Renal pelvis (tissue), 4 donors: ENCODE results near the gene KIRREL3. TPM values are rescaled to one million over a fixed set of nuclear protein-coding genes. Genes with fewer than 3 reads are reported as not detected.

ENCODE experiments used
- DNase-seq: peaks from one replicate; pipeline ENCODE4 v3.0.0-alpha.2; 2013
- polyA plus RNA-seq, 3 donors: library from polyadenylated mRNA; unstranded; fragments of 120-200 nt; gene quantifications; one replicate each; pipeline ENCODE4 v1.2.1, GENCODE V29; 2013; ENCODE audit not compliant: insufficient read length in 3 of 3

Gene KIRREL3
- polyA plus RNA-seq, 3 donors = 1.6 to 1.8 (median 1.7) TPM

DNA sequence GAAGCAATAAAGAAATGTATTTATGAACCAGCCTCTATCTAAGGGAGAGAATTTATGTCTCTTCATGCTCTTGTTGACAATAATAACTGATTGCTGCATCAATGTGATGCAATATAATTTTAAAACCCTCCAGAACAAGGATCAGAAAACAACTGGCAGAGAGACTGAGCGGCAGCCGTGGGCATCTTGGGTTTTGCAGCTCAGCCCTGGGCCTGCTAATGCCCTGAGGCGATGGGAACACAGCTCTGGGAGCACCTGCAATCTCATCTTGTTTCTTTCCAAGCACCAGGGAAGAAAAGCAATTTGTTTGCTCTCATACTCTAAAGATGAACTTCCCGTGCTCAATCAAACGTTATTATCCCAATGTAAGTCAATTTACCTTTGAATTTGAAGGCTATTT, 399.4 kb downstream of the KIRREL3 start:
- DNase-seq = no peak

DNA sequence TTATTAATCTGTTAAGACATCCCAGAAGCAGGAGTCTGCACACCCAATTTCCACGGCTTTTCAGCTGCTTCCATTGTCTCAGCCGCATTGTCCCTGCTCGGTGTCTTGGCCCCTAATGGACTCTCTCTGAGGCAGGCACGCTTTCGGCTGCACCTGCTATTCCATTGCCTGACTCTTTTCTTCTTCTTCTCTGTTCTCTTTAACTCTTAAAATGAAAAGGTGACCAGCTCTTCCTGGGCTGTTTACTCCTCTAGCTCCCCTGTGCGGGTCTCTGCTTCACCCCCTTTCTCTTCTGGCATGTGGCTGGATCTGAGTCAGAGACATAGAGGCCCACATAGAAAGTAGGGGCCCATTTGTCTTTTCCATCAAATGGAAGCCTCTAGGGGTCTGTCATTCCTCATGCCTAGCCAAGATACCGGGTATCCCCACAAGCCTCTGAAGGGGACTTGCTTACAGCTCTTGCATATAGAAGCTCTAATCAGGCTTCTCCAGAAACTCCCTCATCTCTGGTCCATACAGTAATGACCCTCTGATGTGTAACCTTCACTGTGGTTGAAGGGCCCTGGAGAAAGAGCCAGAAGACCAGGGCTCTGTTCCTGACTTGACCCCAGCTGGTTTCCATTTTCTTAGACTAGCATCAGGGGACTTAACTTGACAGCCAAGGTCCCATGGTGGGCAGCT, 401.2 kb downstream of the KIRREL3 start:
- no peak for DNase-seq

DNA sequence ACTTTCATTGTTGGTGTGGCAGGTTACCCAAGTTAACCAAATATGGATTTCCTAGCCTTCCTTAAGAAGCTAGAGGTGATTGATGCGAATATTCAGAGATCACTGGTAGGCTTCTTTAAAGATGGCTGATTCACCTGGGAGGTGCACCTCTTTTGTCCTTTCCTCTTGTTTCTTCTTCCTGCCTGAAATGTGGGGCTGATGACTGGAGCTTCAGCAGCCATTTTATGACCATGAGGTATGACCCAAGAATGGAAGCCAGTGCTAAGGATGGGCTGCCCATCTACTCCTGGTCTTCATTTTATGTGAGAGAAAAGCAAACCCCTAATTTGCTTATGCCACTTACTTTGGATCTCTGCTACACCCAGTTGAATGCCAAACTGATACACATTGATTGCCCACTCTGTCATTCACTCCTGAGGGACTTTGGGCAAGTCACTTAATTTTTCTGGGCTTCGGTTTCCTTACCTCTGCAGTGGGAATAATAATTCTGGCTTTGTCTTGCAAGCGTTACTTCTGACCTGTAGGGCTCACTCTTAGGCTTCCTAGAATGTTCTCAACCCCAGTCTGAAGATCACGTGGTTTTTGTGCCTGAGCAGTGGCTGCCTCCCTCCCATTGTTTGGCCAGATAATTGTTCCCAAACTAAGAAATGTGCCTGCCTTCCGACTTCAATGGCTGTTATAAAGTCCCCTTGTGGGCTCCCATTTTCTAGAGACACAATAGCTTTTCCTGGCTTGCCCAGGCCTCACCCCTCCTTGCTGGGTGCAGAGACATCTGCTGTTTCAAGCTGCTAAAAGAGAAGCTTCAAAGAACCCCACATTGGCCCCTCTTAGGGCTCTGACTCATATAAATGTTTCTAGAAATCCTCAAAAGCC, 402.0 kb downstream of the KIRREL3 start:
- no peak for DNase-seq

DNA sequence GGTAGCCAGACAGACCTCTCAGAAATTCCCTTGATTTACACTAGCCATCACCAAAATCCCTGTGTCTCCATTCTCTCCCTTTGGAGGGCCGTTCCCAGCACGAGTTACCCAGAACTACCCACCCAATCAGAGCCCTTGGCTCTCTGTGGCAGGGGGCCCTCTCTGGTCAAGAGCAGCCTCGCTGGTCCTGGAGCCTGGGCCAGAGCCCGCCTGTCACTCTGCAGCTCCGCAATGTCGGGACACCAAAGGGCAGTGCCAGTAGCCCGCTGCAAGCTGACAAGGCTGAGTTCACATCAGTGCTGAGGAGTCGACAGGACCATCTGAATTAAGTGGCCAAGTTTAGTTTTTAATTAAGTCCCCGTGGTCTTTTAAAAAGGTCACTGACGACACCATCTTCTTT, 403.5 kb downstream of the KIRREL3 start:
- no peak for DNase-seq

DNA sequence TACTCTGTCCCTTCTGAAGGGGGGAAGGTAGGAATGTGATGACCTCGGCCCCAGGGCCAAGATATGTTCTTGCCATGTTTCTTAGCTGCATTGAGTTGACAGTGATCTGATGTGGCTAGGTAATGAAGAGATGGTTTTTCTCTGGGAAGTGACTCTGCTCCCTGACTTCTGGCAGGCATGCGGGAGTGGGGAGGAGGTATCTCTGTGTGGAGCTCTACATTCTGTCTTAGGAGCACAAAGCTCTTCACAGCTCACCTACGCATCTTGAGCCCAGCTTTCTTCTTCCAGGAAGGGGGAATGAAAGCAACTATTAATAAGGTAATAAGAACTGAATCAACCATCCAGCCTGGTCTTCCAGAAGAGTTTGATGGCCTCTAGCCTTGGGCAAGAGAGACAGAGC, 404.1 kb downstream of the KIRREL3 start:
- DNase-seq = no peak

DNA sequence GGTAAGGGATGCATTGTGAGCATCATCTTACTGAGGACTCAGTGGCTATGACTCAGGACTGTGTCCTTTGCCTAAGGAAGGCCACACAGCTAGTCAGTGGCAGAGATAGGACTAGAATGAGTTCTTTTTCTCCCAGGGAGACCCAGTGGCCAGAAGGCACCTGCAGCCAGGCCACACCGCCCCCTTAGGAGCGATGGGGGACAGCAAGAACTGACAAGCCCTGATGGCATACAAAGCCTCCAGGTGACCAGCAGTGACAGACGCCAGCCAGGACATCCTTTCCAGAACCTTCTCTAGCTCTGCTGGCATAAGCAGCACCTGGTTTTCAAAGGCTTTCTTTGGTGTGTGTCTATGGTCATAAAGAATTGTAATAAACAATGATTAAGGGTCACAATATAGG, 405.0 kb downstream of the KIRREL3 start:
- DNase-seq = no peak

DNA sequence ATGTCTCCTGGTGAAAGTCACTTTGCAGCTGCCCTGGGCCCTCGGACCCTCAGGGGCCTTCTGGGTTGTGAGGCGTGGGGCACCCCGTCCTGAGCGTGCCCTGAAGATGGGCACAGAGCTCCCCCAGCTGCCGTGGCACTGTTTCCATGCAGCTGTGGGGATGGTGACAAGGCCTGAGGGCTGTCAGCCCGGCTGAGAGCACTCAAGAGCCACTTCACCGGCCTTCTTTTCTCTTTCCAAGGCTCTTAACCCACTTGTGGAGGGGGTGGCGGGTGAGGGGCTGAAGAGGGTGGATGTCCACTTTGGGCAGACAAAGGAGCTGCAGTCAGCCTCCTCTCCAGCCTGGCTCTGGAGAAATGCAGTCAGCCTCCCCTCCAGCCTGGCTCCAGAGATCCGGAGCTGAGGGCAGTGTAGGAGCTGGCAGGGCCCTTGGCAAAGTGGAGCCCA, 405.6 kb downstream of the KIRREL3 start:
- no peak for DNase-seq

DNA sequence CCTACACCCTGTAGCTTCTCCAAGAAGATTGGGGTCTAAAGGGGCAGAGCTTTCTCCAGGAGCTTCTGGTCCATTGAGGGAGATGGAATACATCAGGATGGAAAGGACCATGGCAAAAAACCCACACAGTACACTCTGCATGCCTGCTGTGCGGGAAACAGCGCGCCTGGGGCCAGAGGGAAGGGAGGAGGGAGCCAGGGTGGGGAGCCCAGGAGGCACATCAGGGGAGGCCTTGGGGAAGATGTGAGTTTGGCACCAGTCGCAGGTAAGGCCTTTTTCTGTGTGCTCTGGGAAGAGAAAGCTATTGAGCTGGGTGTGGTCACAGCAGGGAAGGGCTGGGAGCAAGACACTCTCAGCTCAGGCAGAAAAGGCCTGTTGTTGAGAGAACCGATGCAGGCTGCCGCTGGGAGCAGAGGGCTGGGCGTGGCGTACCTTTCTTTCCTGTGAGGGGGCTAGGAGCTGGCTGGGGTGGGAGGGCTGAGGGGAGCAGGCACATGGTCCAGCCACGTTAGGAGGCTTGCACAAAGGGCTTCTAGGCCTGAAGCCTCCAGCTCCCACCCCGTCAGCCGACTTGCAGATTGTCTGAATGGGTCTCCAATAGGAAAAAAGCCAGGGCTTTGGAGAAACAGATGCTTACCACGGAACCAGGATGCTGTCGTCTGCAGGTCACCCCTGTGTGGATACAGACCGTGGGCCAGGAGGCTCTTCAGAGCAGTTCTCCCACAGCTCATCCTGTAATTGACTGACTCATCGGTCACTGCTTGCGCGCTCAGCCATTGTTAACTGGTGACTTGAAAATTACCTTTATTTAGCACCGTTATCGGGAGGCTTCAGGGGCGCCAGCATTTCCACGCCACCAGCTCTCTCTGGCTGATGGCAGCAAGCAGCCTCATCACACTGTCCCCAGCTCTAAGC, 407.8 kb downstream of the KIRREL3 start:
- no peak for DNase-seq

DNA sequence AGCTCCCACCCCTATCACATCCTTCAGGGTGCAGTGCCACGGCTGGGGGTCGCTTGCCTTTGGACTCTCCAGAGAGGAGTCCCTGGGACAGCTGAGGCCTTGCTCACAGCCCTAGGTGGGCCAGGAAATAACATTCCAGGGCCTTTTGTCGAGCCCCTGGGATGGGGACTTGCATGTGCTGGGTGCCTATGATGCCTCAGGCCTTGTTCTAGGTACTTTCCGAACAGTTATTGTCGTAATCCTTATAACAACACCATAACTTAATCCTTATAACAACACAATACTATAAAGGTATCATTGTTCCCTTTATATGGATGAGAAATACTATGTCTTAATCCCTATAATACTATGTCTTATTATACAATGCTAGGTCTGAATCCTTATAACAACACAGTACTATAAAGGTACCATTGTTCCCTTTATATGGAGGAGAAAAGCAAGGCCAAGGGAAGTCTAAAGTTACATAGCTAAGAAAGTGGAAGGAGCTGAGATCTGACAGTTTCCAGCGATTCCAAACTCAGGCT, 408.5 kb downstream of the KIRREL3 start:
- DNase-seq = no peak

DNA sequence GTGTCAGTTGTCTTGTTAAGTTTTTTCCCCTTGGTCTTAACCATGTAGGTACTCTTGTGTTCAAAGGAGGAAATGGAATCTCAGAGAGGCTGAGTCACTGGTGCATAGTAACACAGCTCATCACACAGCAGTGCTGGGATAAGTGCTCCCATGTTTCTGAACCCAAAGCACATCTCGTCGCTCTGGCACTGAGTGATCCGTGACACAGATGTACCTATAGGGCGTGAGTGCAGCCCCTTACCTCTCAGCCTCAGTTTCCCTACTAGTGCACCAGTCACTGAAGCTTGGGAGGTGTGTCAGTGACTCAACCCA, 411.1 kb downstream of the KIRREL3 start:
- no peak for DNase-seq

DNA sequence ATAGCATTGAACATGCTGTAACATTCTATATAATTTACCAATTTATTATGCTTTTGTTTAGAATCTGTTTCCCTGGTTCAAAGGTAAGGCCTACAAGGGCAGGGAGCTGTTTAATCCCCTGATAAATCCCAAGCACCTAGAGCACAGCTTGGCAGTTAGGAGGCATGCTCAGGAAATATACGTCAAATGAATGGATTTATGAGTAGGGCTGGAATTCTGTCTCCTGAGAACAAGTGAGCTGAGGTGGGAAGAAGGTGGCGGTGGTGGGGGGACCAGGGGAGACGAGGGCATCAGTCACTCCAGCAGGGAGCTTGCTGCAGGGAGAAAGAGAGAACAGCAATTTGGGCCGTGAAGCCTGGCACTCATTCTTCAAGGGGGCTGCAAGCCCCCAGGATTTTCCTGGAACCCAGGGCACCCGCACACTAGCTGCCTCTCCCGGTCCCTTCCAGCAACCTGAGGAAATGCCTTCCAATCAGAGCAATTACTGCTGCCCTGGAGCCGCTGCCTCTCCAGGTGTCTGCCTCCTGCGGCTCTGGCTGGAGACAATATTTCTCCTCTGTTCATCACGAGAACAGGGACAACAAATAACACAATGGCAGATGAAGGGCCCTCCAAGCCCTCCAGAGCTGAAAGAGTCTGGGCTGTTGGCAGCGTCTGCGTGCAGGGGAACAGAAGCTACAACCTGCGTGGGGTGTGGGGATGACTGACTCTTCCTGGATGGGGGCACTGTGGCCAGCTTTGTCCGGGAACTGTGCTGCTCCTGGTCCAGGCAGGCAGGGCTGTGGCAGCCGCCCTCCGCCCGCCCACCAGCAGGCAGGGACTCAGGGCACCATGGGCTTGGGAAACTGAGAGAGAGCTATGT, 411.7 kb downstream of the KIRREL3 start:
- DNase-seq = no peak

DNA sequence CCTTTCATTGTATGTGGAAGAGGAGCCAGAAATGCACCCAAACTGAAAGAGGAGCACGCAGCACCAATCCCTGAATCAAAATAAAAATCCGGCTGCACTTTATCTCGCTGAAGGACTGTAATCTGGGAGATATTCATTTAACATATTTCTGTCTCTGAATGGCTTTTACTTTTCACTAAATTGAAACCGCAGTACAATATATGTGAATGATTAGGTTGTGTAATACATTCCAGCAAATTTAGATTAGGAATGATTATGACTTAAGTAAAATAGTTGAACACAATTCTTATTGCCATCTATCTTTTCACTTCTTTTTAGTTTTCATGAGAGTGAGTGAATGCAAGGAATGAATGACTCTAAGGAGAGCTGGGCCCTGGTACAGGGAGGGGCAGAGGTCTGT, 413.0 kb downstream of the KIRREL3 start:
- no peak for DNase-seq

DNA sequence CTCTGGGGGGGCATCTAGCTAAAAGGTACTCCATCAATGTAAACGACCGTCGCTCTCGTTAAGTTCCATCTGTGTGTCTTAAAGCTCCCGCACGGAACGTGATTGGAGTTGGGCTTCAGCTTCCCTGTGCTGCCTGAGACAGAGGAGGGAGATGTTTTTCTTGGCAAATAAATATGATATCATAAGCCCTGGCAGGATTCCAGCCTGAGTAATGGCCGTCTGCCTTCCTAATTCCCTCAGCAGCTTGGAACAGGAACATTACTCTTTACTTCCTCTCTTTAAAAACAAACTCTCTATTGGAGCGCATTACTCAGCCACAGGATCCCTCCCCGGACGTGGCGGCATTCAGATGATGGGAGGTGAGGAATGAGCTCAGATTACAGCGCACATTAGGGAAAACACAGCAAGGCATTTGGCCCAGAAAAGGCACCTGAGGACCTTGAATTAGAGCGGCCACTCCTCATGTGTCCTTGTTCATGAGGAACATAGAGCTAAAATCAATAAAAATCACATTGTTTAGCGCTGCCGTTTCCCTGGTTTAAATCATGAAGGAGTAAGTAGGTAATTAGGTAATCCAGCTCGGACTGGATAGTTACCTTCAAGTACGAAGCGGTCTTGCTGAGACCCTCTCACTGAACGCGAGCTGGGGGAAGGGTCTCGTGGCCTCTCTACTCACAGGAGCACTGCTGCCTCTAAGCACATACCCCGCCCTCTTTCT, 414.6 kb downstream of the KIRREL3 start:
- DNase-seq = peak; percentile 90

DNA sequence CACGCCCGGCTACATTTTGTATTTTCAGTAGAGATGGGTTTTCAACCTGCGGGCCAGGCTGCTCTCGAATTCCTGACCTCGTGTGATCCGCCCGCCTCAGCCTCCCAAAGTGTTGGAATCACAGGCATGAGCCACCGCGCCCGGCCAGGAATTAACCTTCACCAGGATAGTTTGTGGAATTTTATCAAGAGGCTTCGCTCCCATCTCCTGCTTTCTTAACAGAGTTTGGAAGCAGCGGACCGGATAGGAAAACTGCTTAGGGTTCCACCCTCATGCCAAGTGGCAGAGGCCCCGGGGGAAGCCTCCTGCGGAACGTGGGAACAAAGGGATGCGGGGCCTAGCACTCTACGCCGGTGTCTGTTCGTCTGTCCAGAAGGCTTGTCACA, 415.2 kb downstream of the KIRREL3 start:
- DNase-seq = no peak

DNA sequence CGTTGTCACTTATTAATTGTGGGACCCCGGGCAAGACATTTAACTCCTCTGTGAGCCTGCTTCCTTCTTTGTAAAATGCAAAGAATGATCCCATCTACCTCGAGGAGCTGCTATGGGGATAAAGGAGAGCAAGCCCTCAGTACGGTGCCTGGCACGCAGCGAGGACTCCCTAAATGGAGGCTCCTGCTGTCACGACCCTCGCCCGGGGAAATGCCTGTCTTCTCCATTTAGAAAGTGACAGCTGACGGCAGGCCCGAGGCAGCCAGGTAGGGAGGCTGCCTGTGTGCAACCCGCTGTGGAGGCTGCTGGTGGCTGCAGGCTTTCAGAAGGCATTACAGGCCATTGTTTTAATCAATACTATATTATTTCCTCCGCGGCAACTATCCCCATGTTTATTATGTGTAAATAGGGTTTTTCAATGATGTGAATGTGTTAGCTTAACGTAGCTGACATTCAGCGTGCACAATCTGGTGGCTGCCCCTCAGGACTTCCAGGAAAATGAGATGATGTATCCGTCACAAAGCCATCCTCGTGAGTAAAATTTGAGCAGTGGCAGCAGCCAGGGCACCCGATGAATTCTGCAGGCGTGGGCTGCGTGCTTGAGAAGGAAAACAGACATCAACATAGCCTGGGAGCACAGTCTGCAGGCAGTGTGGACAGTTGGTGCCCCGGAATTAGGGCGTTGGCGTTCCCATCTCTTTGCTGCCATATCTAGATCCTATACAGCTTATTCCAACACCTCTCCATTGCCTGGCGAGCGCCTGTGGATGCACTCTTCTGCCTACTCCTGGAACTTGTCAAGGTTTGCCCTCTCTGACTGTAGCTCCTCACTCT, 416.8 kb downstream of the KIRREL3 start:
- no peak for DNase-seq

DNA sequence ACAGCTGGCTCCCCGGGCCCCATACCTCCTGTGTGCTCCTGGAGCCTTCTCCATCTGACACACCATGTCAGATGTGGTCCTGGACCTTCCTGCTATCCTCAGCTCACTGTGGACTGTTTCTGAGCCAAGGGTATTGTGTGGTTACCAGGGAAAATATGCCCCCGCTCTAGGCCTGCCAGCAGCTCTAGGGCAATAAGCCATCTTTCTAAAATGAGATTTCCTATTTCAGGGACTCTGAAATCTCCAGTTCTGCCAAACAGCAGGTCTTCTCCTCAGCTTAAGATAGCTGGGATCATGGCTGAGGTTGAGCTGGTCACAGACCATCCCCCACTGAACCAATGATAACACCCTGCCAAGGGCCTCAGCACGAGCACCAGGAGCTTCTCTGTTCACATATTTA, 417.5 kb downstream of the KIRREL3 start:
- DNase-seq = no peak

DNA sequence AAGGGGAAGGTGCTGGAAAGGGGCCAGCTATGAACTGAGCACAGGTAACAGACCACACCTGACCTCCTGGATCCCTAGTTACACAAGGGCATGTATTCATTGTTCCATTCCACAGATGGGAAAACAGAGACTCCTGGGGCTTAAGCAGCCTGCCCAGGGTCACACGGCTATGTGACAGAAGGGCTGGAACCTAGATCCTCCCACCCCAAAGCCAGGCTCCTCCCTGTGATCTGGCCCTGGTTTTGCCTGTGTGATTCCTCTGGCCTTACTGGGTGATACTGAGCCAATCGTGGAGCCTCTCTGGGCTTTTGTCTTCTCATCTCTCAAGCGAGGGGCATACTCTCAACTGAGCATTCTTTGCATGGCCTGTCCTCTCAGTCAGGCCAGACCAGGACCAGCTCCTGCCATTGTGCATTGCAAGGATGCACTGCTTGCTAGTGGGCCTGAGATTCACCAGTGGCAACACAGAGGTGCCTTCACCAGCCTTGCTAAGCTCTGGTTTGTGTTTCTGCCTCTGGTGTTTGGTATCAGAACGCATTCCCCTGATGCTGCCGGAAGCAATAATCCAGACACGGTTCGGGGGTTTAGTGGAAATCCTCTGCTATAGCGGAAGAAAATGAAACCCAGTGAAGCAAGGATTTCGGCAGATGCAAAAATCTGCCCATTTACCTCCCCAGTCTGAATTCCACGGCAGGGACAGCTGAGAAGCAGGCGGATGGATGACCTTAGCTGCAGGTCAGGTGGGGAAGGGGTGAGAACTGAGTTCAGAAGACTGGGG, 418.5 kb downstream of the KIRREL3 start:
- DNase-seq = peak; percentile 63

DNA sequence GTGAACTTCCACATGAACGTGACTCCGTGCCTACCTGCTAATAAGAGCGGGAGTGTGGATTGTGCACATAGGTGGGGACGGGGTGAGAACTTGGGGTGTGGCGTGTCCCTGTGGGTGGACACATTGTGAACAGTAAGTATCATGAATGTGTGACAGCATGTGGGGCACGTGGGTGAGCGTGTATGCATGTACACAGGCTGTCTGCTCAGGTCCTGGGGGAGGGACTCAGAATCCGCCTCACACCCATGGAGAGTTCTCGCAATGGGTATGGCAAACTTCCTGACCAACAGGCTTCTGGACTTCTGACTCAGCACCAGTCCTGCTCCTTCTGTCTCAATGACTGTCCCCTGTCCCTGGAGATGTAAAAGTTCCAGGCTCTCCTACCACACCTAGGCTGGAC, 422.1 kb downstream of the KIRREL3 start:
- DNase-seq = no peak

DNA sequence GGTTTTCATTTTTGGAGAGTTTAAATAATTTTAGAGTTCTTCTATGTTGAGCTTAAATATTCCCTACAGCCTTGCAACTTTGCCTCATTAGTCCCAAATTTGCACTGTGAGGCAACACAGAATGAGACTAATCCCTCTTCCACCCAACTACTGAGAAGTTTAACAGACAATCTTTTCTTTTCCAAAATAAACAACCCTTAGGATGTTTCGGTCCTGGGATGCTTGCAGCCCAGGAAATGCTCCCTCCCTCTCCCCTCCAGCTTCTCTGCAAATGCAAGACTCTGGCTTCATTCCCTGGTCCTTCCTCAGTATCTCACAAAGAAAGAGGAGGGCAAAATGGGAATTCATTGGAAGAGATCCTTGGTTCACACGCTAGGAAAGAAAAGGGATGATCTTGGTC, 422.5 kb downstream of the KIRREL3 start:
- no peak for DNase-seq
